Measurements from ENCODE around the gene STAT6.

STAT6 gene

GRCh38 chr12:57092876-57093414 lies 18.2 kb downstream of the STAT6 start:
- no peak overlapping the region for H3K4me3 ChIP-seq (ENCODE audit: insufficient read depth, low read depth, low read length)
- 91 to 95% methylated on average over 4 of the region's 4 CpGs for WGBS, 2 experiments

GRCh38 chr12:57092529-57092862 lies 18.7 kb downstream of the STAT6 start:
- WGBS, 2 experiments = 92 to 94% methylated on average over 5 of the region's 5 CpGs
- Histone ChIP-seq H3K36me3 (ENCODE audit: control insufficient read depth, insufficient read depth, low read length) (peaks cover 26% of the 10 kb centered on the region), H3K9me3 (ENCODE audit: control insufficient read depth, low read length) (no peaks in the 10 kb centered on the region), H3K27ac (ENCODE audit: insufficient read depth, low read depth, low read length, poor library complexity, severe bottlenecking) (no peak overlapping the region), H3K4me3 (ENCODE audit: insufficient read depth, low read depth, low read length) (no peak overlapping the region), H3K4me1 (ENCODE audit: control insufficient read depth, insufficient read depth, low read length) (peaks cover 41% of the 10 kb centered on the region), H3K27me3 (ENCODE audit: control insufficient read depth, insufficient read depth, low read length, poor library complexity, severe bottlenecking) (no peaks in the 10 kb centered on the region)

More at GRCh38 chr12:57092876-57093414, 18.2 kb downstream of the STAT6 start:
- peaks cover 41% of the 10 kb centered on the region for H3K4me1 ChIP-seq (ENCODE audit: control insufficient read depth, insufficient read depth, low read length)
- H3K27me3 ChIP-seq (ENCODE audit: control insufficient read depth, insufficient read depth, low read length, poor library complexity, severe bottlenecking) = no peaks in the 10 kb centered on the region
- no peaks in the 10 kb centered on the region for H3K9me3 ChIP-seq (ENCODE audit: control insufficient read depth, low read length)
- H3K27ac ChIP-seq (ENCODE audit: insufficient read depth, low read depth, low read length, poor library complexity, severe bottlenecking) = no peak overlapping the region
- peaks cover 26% of the 10 kb centered on the region for H3K36me3 ChIP-seq (ENCODE audit: control insufficient read depth, insufficient read depth, low read length)

GRCh38 chr12:57091638-57092528 lies 19.3 kb downstream of the STAT6 start:
- 89 to 91% methylated on average over 25 of the region's 25 CpGs for WGBS, 2 experiments
- H3K9me3 ChIP-seq (ENCODE audit: control insufficient read depth, low read length) = no peaks in the 10 kb centered on the region

GRCh38 chr12:57090924-57091637 lies 20.1 kb downstream of the STAT6 start:
- Histone ChIP-seq H3K36me3 (ENCODE audit: control insufficient read depth, insufficient read depth, low read length) (peaks cover 26% of the 10 kb centered on the region), H3K9me3 (ENCODE audit: control insufficient read depth, low read length) (no peaks in the 10 kb centered on the region), H3K27me3 (ENCODE audit: control insufficient read depth, insufficient read depth, low read length, poor library complexity, severe bottlenecking) (no peaks in the 10 kb centered on the region), H3K27ac (ENCODE audit: insufficient read depth, low read depth, low read length, poor library complexity, severe bottlenecking) (no peak overlapping the region), H3K4me1 (ENCODE audit: control insufficient read depth, insufficient read depth, low read length) (peaks cover 41% of the 10 kb centered on the region), H3K4me3 (ENCODE audit: insufficient read depth, low read depth, low read length) (peak overlapping the region; percentile 61)
- 90 to 92% methylated on average over 22 of the region's 22 CpGs for WGBS, 2 experiments

More at GRCh38 chr12:57091638-57092528, 19.3 kb downstream of the STAT6 start:
- Histone ChIP-seq H3K36me3 (ENCODE audit: control insufficient read depth, insufficient read depth, low read length) (peaks cover 26% of the 10 kb centered on the region), H3K27me3 (ENCODE audit: control insufficient read depth, insufficient read depth, low read length, poor library complexity, severe bottlenecking) (no peaks in the 10 kb centered on the region), H3K4me1 (ENCODE audit: control insufficient read depth, insufficient read depth, low read length) (peaks cover 41% of the 10 kb centered on the region), H3K4me3 (ENCODE audit: insufficient read depth, low read depth, low read length) (no peak overlapping the region), H3K27ac (ENCODE audit: insufficient read depth, low read depth, low read length, poor library complexity, severe bottlenecking) (no peak overlapping the region)

GRCh38 chr12:57090490-57090889 lies 20.7 kb downstream of the STAT6 start:
- no peak overlapping the region for H3K27ac ChIP-seq (ENCODE audit: insufficient read depth, low read depth, low read length, poor library complexity, severe bottlenecking)
- no peaks in the 10 kb centered on the region for H3K27me3 ChIP-seq (ENCODE audit: control insufficient read depth, insufficient read depth, low read length, poor library complexity, severe bottlenecking)
- H3K36me3 ChIP-seq (ENCODE audit: control insufficient read depth, insufficient read depth, low read length) = peaks cover 22% of the 10 kb centered on the region
- 83 to 87% methylated on average over 6 of the region's 6 CpGs for WGBS, 2 experiments
- H3K9me3 ChIP-seq (ENCODE audit: control insufficient read depth, low read length) = no peaks in the 10 kb centered on the region
- peaks cover 41% of the 10 kb centered on the region for H3K4me1 ChIP-seq (ENCODE audit: control insufficient read depth, insufficient read depth, low read length)
- peak overlapping the region; percentile 61 for H3K4me3 ChIP-seq (ENCODE audit: insufficient read depth, low read depth, low read length)

- Histone ChIP-seq H3K27me3 (ENCODE audit: control insufficient read depth, insufficient read depth, low read length, poor library complexity, severe bottlenecking) (no peaks in the 10 kb centered on the region), H3K36me3 (ENCODE audit: control insufficient read depth, insufficient read depth, low read length) (peaks cover 15% of the 10 kb centered on the region), H3K9me3 (ENCODE audit: control insufficient read depth, low read length) (no peaks in the 10 kb centered on the region), H3K4me1 (ENCODE audit: control insufficient read depth, insufficient read depth, low read length) (peaks cover 35% of the 10 kb centered on the region), H3K4me3 (ENCODE audit: insufficient read depth, low read depth, low read length) (peak overlapping the region; percentile 61), H3K27ac (ENCODE audit: insufficient read depth, low read depth, low read length, poor library complexity, severe bottlenecking) (peak overlapping the region; percentile 50)
- WGBS, 2 experiments = 1% methylated on average over 45 of the region's 45 CpGs
Observed at GRCh38 chr12:57089271-57090245, 21.6 kb downstream of the STAT6 start.

- peak within 1 kb of the TSS; percentile 61 for H3K4me3 ChIP-seq (ENCODE audit: insufficient read depth, low read depth, low read length)
- H3K4me1 ChIP-seq (ENCODE audit: control insufficient read depth, insufficient read depth, low read length) = peaks cover 25% of the 10 kb centered on the region
- no peaks in the 10 kb centered on the region for H3K27me3 ChIP-seq (ENCODE audit: control insufficient read depth, insufficient read depth, low read length, poor library complexity, severe bottlenecking)
- H3K36me3 ChIP-seq (ENCODE audit: control insufficient read depth, insufficient read depth, low read length) = peaks cover 13% of the 10 kb centered on the region
- WGBS, 2 experiments = 0% methylated on average over 83 to 86 of the region's 91 CpGs
- peak within 1 kb of the TSS; percentile 97 for H3K27ac ChIP-seq (ENCODE audit: insufficient read depth, low read depth, low read length, poor library complexity, severe bottlenecking)
- no peaks in the 10 kb centered on the region for H3K9me3 ChIP-seq (ENCODE audit: control insufficient read depth, low read length)
Observed at GRCh38 chr12:57088354-57089270, 22.6 kb downstream of the STAT6 start, which contains the start of gene NAB2. Gene NAB2 (plus strand): TSS chr12:57089114. CDS start chr12:57089272, 158 bp downstream.

- H3K4me1 ChIP-seq (ENCODE audit: control insufficient read depth, insufficient read depth, low read length) = peaks cover 20% of the 10 kb centered on the region
- 0% methylated on average over 36 to 37 of the region's 37 CpGs for WGBS, 2 experiments
- H3K27ac ChIP-seq (ENCODE audit: insufficient read depth, low read depth, low read length, poor library complexity, severe bottlenecking) = peak overlapping the region; percentile 97
- H3K4me3 ChIP-seq (ENCODE audit: insufficient read depth, low read depth, low read length) = peak overlapping the region; percentile 60
- H3K36me3 ChIP-seq (ENCODE audit: control insufficient read depth, insufficient read depth, low read length) = peaks cover 8% of the 10 kb centered on the region
- no peaks in the 10 kb centered on the region for H3K9me3 ChIP-seq (ENCODE audit: control insufficient read depth, low read length)
- no peaks in the 10 kb centered on the region for H3K27me3 ChIP-seq (ENCODE audit: control insufficient read depth, insufficient read depth, low read length, poor library complexity, severe bottlenecking)
Observed at GRCh38 chr12:57087691-57088353, 23.3 kb downstream of the STAT6 start.

Measured in ectodermal cell (in vitro differentiated cells).